ENCODE data around the gene ITIH6. TPM values are rescaled to one million over a fixed set of nuclear protein-coding genes. Genes with fewer than 3 reads are reported as not detected.

Gene ITIH6
- total RNA-seq, 4 donors from 2014 or later = not detected

DNA sequence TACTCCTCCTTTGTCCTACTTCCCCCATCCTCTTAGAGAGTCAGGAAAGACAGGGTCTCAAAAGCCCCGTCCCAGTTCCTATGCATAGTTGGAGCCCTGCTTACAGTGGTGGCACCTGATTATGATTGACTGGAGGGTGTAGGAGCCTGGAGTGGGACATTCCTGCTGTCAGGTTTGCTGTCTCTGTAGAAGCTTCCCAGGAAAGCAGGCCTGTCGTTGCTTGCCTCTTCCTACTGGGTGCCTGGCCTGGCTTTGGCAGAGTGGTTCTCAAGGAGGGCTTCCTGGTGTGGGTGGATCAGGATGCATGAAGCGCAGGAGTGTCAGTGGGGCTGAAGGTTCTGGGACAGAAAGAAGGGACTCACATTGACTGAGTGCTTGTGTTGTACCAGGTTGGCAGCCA lies 14.3 kb upstream of the ITIH6 start:
- TF ChIP-seq, protein P1, sequence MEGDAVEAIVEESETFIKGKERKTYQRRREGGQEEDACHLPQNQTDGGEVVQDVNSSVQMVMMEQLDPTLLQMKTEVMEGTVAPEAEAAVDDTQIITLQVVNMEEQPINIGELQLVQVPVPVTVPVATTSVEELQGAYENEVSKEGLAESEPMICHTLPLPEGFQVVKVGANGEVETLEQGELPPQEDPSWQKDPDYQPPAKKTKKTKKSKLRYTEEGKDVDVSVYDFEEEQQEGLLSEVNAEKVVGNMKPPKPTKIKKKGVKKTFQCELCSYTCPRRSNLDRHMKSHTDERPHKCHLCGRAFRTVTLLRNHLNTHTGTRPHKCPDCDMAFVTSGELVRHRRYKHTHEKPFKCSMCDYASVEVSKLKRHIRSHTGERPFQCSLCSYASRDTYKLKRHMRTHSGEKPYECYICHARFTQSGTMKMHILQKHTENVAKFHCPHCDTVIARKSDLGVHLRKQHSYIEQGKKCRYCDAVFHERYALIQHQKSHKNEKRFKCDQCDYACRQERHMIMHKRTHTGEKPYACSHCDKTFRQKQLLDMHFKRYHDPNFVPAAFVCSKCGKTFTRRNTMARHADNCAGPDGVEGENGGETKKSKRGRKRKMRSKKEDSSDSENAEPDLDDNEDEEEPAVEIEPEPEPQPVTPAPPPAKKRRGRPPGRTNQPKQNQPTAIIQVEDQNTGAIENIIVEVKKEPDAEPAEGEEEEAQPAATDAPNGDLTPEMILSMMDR (IDR thresholded peaks at IDR 0.05; ENCODE audit: low read depth) = no peak

DNA sequence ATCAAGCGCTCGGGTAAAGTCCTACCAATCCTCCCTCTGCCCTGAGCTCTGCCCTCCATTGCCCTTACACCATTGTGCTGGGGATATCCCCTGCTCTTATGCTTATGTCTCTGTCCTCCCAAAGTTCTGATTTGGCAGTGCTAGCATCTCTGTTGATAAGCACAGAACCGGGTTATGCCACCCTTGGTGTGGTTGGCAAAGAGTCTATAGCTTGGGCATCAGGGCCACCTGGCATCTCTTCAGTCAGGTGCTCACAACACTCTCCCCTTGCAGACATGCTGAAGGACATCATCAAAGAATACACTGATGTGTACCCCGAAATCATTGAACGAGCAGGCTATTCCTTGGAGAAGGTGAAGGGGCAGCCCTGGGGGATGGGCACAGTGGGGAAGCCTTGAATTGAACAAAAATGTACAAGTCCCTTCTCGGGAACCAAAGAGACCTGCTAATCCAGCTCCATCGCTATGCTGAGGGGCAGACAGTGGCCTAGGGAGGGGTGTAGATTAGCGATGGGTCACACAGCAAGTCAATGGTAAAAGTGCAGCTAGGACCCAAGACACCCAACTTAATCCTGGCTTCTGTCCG lies 13.3 kb upstream of the ITIH6 start:
- TF ChIP-seq, protein P1 (IDR thresholded peaks at IDR 0.05; ENCODE audit: low read depth) = no peak

DNA sequence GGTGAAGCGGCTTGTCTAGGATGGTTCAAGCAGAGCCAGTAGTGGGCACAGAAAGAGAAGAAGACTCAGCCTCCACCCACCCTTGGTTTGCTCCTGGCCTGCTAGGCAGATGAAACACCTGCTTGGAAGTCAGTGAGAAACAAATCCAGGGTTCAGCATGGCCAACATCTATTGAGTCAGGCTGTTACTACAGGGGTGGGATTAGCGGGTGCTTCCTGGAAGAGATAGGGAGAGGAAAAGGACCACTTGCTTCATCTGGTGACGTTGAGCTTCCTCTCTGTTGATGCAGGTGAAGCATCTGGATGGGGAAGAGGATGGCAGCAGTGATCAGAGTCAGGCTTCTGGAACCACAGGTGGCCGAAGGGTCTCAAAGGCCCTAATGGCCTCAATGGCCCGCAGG lies 12.5 kb upstream of the ITIH6 start:
- TF ChIP-seq, protein P1 (IDR thresholded peaks at IDR 0.05; ENCODE audit: low read depth) = no peak

GRCh38 chrX:54808605-54809483 lies 10.8 kb upstream of the ITIH6 start:
- TF ChIP-seq, protein P1 (IDR thresholded peaks at IDR 0.05; ENCODE audit: low read depth) = no peak

- TF ChIP-seq, protein P1 (IDR thresholded peaks at IDR 0.05; ENCODE audit: low read depth) = no peak
These were observed 10.1 kb upstream of the ITIH6 start for GRCh38 chrX:54808109-54808604.

- TF ChIP-seq, protein P1 (IDR thresholded peaks at IDR 0.05; ENCODE audit: low read depth) = no peak
These were observed 9.6 kb upstream of the ITIH6 start, which contains the start of gene MAGED2 for GRCh38 chrX:54807524-54808108. Gene MAGED2 (plus strand): TSS chrX:54807745. CDS start chrX:54809332, 1,587 bp downstream.

- TF ChIP-seq, protein P1 (IDR thresholded peaks at IDR 0.05; ENCODE audit: low read depth) = no peak
These were observed 991 bp upstream of the ITIH6 start for GRCh38 chrX:54799046-54799445.
